ENCODE results near the gene PPP2R1B. TPM values are rescaled to one million over a fixed set of nuclear protein-coding genes. Genes with fewer than 3 reads are reported as not detected.

PPP2R1B gene
- total and polyA plus RNA-seq, 8 donors, result 5.5 to 71.2 (median 24.8) TPM

DNA sequence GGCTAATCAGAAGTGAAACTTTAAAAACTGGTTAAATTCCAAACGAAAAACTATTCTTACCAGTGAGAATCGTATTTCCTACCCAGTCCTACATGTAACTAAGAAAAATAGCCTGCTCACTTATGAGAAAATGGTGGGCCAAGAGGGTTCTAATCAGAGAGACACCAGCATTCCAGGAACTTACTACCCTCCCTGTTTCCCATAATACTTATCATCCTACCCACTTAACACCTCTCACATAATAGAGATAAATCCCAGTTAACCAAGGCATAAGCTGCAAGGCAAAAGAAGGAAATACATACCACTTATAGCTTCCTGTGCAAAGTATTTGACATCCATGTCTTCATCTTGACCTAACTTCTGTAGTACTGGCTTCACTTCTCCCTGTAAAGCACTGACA is 24.4 kb downstream of the PPP2R1B start:
- Histone ChIP-seq H3K4me3 (no peak overlapping the region), H3K36me3 (peaks cover 36 to 91% (median 65%) of the 10 kb centered on the region in 4 donors), H3K27ac (no peak overlapping the region), H3K4me1 (peaks cover 0 to 36% (median 30%) of the 10 kb centered on the region in 4 donors), H3K9me3 (no peaks in the 10 kb centered on the region), H3K27me3 (no peaks in the 10 kb centered on the region)
- TF ChIP-seq EP300 (IDR thresholded peaks at IDR 0.05) (no peak), POLR2A (IDR thresholded peaks at IDR 0.05) (no peak), POLR2AphosphoS5 (IDR thresholded peaks at IDR 0.05) (no peak)
- TF ChIP-seq, protein P1, sequence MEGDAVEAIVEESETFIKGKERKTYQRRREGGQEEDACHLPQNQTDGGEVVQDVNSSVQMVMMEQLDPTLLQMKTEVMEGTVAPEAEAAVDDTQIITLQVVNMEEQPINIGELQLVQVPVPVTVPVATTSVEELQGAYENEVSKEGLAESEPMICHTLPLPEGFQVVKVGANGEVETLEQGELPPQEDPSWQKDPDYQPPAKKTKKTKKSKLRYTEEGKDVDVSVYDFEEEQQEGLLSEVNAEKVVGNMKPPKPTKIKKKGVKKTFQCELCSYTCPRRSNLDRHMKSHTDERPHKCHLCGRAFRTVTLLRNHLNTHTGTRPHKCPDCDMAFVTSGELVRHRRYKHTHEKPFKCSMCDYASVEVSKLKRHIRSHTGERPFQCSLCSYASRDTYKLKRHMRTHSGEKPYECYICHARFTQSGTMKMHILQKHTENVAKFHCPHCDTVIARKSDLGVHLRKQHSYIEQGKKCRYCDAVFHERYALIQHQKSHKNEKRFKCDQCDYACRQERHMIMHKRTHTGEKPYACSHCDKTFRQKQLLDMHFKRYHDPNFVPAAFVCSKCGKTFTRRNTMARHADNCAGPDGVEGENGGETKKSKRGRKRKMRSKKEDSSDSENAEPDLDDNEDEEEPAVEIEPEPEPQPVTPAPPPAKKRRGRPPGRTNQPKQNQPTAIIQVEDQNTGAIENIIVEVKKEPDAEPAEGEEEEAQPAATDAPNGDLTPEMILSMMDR (IDR thresholded peaks at IDR 0.05), result no peak
- intact Hi-C loops (cut with DNase I; ENCODE audit: low total_unique reads), result no loop called here
- 75 to 97% (median 80%) methylated on average over 2 of the region's 2 CpGs for WGBS, 5 donors
- no peak for DNase-seq

DNA sequence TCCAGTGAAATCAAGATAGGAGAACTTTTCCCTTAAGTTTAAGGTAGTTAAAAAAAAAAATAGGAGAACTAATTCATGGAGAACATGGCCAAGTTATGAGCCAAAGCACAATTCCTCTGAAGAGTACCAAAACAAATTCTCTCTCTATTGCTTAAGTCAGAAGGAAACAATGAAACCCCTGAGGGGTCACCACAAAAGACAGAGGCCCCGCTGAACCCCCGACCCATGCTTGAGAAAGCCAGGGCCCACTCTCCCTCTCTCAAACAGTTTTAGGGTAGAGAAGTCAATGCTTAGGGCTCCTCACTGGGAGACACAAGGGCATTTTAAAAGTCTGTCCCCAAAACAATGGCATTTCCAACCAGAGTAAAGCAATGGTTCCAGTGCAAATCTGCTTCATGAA is 26.9 kb downstream of the PPP2R1B start:
- TF ChIP-seq POLR2A (IDR thresholded peaks at IDR 0.05) (no peak), POLR2AphosphoS5 (IDR thresholded peaks at IDR 0.05) (no peak), EP300 (IDR thresholded peaks at IDR 0.05) (no peak)
- TF ChIP-seq, protein P1 (IDR thresholded peaks at IDR 0.05), result no peak
- 79 to 100% (median 91%) methylated on average over 2 of the region's 2 CpGs for WGBS, 5 donors
- Histone ChIP-seq H3K9me3 (no peaks in the 10 kb centered on the region), H3K36me3 (peaks cover 31 to 74% (median 47%) of the 10 kb centered on the region in 4 donors), H3K27me3 (no peaks in the 10 kb centered on the region), H3K27ac (peak overlapping the region in 3 of 5 donors; percentile 90 to 93 (median 93)), H3K4me3 (no peak overlapping the region), H3K4me1 (peaks cover 12 to 48% (median 41%) of the 10 kb centered on the region in 4 donors)
- intact Hi-C loops (cut with DNase I; ENCODE audit: low total_unique reads), result no loop called here
- no peak for DNase-seq

DNA sequence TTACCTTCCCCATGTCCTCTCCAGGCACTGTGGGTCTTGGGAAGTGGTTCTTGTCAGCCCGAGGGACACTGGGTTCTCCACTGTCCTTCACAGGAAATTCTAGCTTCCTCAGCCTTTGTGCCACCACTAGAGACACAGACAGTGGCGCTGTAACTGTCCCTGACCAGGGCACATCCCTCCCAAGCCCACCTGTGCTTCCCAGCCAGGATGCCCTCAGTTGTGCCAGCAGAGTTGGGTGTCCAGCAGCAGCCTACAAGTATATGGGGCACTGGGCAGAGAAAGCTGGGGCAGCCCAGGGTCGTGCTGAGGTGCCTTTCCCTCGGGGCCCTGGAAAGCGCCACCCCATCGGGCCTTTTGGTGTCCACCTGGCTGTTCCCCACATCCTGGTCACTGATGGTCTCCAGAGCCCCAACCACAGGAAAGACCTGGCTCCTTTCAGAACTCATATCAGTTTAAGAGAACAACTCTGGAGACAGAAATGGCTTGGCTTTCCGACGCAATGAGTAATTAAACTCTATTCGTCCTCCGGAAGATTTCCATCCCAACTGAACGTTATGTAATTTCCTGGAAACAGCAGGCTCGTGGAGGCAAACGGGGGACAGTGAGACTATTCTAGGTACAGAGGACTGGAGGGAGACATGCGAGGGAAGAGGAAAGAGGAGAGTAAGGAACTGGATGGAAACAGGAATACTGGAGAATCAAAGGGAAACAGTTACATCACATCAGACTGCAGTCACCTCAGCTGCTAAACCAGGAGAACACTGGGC is 28.6 kb downstream of the PPP2R1B start:
- Histone ChIP-seq H3K27me3 (no peaks in the 10 kb centered on the region), H3K4me3 (no peak overlapping the region), H3K36me3 (peaks cover 16 to 57% (median 30%) of the 10 kb centered on the region in 4 donors), H3K4me1 (peaks cover 29 to 65% (median 58%) of the 10 kb centered on the region in 4 donors), H3K27ac (peak overlapping the region; percentile 34 to 93 (median 90)), H3K9me3 (no peaks in the 10 kb centered on the region)
- DNase-seq, result no peak
- no peak for TF ChIP-seq EP300 (IDR thresholded peaks at IDR 0.05)
- TF ChIP-seq POLR2AphosphoS5 (IDR thresholded peaks at IDR 0.05), result peak in 1 of 3 donors; percentile 17
- intact Hi-C loops (cut with DNase I; ENCODE audit: low total_unique reads), result no loop called here
- 58 to 79% (median 64%) methylated on average over 13 to 14 of the region's 14 CpGs for WGBS, 5 donors

GRCh38 chr11:111736621-111737443 is 29.4 kb downstream of the PPP2R1B start:
- Histone ChIP-seq H3K27me3 (no peaks in the 10 kb centered on the region), H3K9me3 (no peaks in the 10 kb centered on the region), H3K36me3 (peaks cover 13 to 49% (median 23%) of the 10 kb centered on the region in 4 donors), H3K4me1 (peaks cover 37 to 73% (median 65%) of the 10 kb centered on the region in 4 donors), H3K27ac (peak overlapping the region; percentile 89 to 93 (median 90)), H3K4me3 (no peak overlapping the region)
- TF ChIP-seq POLR2AphosphoS5 (IDR thresholded peaks at IDR 0.05), result no peak
- TF ChIP-seq, protein P1 (IDR thresholded peaks at IDR 0.05), result no peak
- no peak for TF ChIP-seq POLR2A (IDR thresholded peaks at IDR 0.05)
- no peak for TF ChIP-seq EP300 (IDR thresholded peaks at IDR 0.05)
- 76 to 90% (median 81%) methylated on average over 14 to 15 of the region's 15 CpGs for WGBS, 5 donors
- intact Hi-C loops (cut with DNase I; ENCODE audit: low total_unique reads), result no loop called here
- no peak for DNase-seq

Measured in stomach (tissue), 9 donors.